Nephron (organoid): ENCODE results near the gene PTPRT.

Experiments used
- H3K27ac Mint-ChIP-seq, 3 experiments: 2 replicates each; pipeline ENCODE4 v1.8.0; 2020; ENCODE audit warnings: mixed read lengths in 3 of 3, mild to moderate bottlenecking in 2 of 3, moderate library complexity in 1 of 3
- H3K27me3 Mint-ChIP-seq: 2 replicates; pipeline ENCODE4 v1.8.0; 2021; ENCODE audit warnings: low read depth, mild to moderate bottlenecking, moderate library complexity, mixed read lengths
- H3K36me3 Mint-ChIP-seq: 2 replicates; pipeline ENCODE4 v1.8.0; 2020; ENCODE audit warnings: low read depth, mixed read lengths
- H3K4me1 Mint-ChIP-seq: 2 replicates; pipeline ENCODE4 v1.8.0; 2020; ENCODE audit warnings: mixed read lengths
- H3K4me3 Mint-ChIP-seq, 3 experiments: 2 replicates each; pipeline ENCODE4 v1.8.0; 2020; ENCODE audit warnings: mild to moderate bottlenecking in 3 of 3, mixed read lengths in 3 of 3, moderate library complexity in 2 of 3
- H3K9me3 Mint-ChIP-seq: 2 replicates; pipeline ENCODE4 v1.8.0; 2020; ENCODE audit warnings: mixed read lengths
- TF ChIP-seq, protein P1 (sequence below), 3 experiments: fragments of 200-600 bp; sonication (generic); IDR thresholded peaks; one replicate each; pipeline ENCODE4 v1.5.0; 2021; ENCODE audit warnings: antibody characterized with exemption in 3 of 3; ENCODE audit not compliant: unreplicated experiment in 3 of 3

Gene PTPRT

DNA sequence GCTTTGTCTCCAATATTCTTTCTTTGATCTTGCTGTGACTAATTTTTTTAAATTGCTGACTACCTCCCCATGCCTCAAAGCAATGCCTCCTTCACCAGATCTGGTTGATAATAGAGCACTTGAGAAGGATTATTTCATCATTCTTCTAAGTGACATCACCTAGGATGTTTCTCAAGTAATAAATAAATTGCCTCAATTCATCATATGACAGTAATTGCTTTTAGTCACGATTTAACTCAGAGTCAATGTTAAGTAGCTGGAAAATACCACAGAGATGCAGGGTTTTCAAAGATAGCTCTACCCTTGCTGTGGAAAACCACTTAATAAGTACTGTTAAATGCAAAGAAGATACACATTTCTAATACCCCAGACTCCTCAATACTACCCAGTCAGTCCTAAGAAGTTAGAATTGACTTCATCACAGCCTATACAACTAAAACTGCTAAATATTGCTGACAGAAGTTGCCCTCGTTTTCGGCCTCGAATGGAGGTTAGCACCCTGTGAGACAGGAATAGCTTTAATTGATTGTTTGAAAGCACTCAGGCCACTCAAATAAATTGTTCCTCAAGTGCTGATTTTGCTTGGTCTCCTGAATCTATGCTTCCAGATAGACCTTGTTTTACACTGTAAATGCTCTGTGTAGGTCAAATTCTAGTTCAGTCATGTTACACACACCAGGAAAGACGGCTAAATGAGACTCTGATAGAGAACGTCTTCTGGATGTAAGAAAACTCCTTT lies 931.0 kb downstream of the PTPRT start:
- Mint-ChIP-seq H3K27ac (no peak overlapping the region), H3K4me1 (peaks cover 4% of the 10 kb centered on the region), H3K9me3 (no peaks in the 10 kb centered on the region), H3K36me3 (no peaks in the 10 kb centered on the region), H3K27me3 (peaks cover 22% of the 10 kb centered on the region), H3K4me3 (no peak overlapping the region)
- TF ChIP-seq, protein P1, sequence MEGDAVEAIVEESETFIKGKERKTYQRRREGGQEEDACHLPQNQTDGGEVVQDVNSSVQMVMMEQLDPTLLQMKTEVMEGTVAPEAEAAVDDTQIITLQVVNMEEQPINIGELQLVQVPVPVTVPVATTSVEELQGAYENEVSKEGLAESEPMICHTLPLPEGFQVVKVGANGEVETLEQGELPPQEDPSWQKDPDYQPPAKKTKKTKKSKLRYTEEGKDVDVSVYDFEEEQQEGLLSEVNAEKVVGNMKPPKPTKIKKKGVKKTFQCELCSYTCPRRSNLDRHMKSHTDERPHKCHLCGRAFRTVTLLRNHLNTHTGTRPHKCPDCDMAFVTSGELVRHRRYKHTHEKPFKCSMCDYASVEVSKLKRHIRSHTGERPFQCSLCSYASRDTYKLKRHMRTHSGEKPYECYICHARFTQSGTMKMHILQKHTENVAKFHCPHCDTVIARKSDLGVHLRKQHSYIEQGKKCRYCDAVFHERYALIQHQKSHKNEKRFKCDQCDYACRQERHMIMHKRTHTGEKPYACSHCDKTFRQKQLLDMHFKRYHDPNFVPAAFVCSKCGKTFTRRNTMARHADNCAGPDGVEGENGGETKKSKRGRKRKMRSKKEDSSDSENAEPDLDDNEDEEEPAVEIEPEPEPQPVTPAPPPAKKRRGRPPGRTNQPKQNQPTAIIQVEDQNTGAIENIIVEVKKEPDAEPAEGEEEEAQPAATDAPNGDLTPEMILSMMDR (IDR thresholded peaks at IDR 0.05; ENCODE audit: unreplicated experiment in 3 of 3), result no peak

DNA sequence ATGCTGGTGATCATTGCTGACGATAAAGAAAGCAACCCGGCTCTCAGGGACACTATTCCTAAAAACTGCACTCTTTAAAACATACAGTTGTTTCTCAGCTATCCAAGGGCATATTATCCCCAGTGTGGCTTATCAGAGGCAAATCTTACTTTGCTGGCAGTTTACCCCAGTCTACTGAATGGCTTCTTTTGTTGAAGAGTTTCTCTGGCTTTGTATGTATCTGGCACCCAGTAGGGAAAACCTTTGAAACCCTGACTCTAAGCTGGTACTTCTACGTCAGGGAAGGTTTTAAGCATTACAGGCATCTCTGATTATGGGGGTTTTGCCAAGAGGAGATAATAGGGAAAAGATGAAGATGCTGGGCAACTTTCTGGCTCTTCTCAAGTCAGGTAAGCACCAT lies 933.9 kb downstream of the PTPRT start:
- no peak overlapping the region for H3K4me3 Mint-ChIP-seq
- H3K27me3 Mint-ChIP-seq, result peaks cover 26% of the 10 kb centered on the region
- H3K27ac Mint-ChIP-seq, result no peak overlapping the region
- TF ChIP-seq, protein P1 (IDR thresholded peaks at IDR 0.05; ENCODE audit: unreplicated experiment in 3 of 3), result no peak
- H3K36me3 Mint-ChIP-seq, result no peaks in the 10 kb centered on the region
- H3K9me3 Mint-ChIP-seq, result no peaks in the 10 kb centered on the region
- H3K4me1 Mint-ChIP-seq, result no peaks in the 10 kb centered on the region

GRCh38 chr20:42254673-42255072 lies 935.0 kb downstream of the PTPRT start:
- Mint-ChIP-seq H3K27me3 (peaks cover 33% of the 10 kb centered on the region), H3K4me3 (no peak overlapping the region), H3K9me3 (no peaks in the 10 kb centered on the region), H3K27ac (no peak overlapping the region), H3K4me1 (no peaks in the 10 kb centered on the region), H3K36me3 (no peaks in the 10 kb centered on the region)
- TF ChIP-seq, protein P1 (IDR thresholded peaks at IDR 0.05; ENCODE audit: unreplicated experiment in 3 of 3), result no peak

GRCh38 chr20:42252116-42252515 lies 937.6 kb downstream of the PTPRT start:
- TF ChIP-seq, protein P1 (IDR thresholded peaks at IDR 0.05; ENCODE audit: unreplicated experiment in 3 of 3), result no peak
- H3K27me3 Mint-ChIP-seq, result peaks cover 38% of the 10 kb centered on the region
- no peaks in the 10 kb centered on the region for H3K9me3 Mint-ChIP-seq
- no peaks in the 10 kb centered on the region for H3K4me1 Mint-ChIP-seq
- no peak overlapping the region for H3K27ac Mint-ChIP-seq
- H3K4me3 Mint-ChIP-seq, result no peak overlapping the region
- H3K36me3 Mint-ChIP-seq, result no peaks in the 10 kb centered on the region

- peaks cover 14% of the 10 kb centered on the region for H3K27me3 Mint-ChIP-seq
- TF ChIP-seq, protein P1 (IDR thresholded peaks at IDR 0.05; ENCODE audit: unreplicated experiment in 3 of 3), result no peak
- H3K36me3 Mint-ChIP-seq, result no peaks in the 10 kb centered on the region
- no peak overlapping the region for H3K4me3 Mint-ChIP-seq
- no peaks in the 10 kb centered on the region for H3K9me3 Mint-ChIP-seq
- H3K27ac Mint-ChIP-seq, result no peak overlapping the region
- H3K4me1 Mint-ChIP-seq, result no peaks in the 10 kb centered on the region
These were observed 970.9 kb downstream of the PTPRT start for GRCh38 chr20:42218621-42219374.
